KOPT-K1 (cell line): ENCODE measurements around the gene LAYN.

ENCODE experiments used
- H3K27ac ChIP-seq: fragments of 200-600 bp; sonication (generic); 2 replicates; pipeline ENCODE4 v1.5.1; 2016; ENCODE audit warnings: antibody characterized with exemption, mild to moderate bottlenecking, low read depth, low read length; ENCODE audit not compliant: poor library complexity, severe bottlenecking
- H3K36me3 ChIP-seq: fragments of 200-600 bp; sonication (generic); 2 replicates; pipeline ENCODE4 v1.5.1; 2017; ENCODE audit warnings: antibody characterized with exemption, mild to moderate bottlenecking, low read length, moderate library complexity; ENCODE audit not compliant: insufficient read depth
- H3K9me3 ChIP-seq: fragments of 200-600 bp; sonication (generic); 2 replicates; pipeline ENCODE4 v1.5.1; 2017; ENCODE audit warnings: antibody characterized with exemption, low read length, mild to moderate bottlenecking; ENCODE audit not compliant: insufficient read depth, poor library complexity, severe bottlenecking

LAYN gene

DNA sequence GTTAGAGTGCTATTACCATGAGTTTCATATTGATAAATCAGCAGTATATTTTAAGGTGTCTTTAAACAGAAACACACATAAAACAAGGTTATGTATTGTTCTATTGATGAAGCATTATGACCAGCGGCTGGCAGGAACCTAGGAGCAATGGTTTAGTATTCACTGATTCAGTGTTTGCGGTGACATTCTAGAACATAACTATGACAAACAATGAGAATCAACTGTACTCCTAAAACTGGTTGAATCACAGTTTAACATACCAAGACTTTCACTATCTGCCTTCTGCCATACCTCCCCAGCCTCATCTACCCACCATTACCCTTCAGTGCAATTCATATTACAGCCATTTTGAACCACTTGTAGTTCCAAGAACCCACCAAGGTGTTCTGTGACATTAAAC lies 17.2 kb upstream of the LAYN start:
- Histone ChIP-seq H3K27ac (no peak overlapping the region), H3K36me3 (no peaks in the 10 kb centered on the region), H3K9me3 (no peaks in the 10 kb centered on the region)

DNA sequence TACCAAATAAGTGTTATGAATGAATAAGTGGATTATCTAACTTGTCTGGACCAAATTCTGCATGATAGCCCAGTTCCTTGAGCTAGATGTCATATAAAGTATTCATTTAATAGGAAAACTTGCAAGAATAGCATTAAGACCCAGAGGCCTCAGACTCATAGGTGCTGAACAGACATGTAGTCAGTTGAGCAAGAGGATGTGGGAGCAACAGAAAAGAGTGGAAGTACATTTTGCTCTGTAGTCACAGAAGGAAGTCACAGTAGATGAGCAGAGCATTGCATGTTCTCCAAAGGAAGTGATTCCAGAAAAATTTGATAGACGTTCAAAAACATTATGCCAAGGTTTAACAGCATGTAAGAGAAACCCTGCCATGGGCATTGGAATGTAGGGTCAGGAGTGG lies 16.5 kb upstream of the LAYN start:
- H3K27ac ChIP-seq: no peak overlapping the region
- H3K9me3 ChIP-seq: no peaks in the 10 kb centered on the region
- no peaks in the 10 kb centered on the region for H3K36me3 ChIP-seq

DNA sequence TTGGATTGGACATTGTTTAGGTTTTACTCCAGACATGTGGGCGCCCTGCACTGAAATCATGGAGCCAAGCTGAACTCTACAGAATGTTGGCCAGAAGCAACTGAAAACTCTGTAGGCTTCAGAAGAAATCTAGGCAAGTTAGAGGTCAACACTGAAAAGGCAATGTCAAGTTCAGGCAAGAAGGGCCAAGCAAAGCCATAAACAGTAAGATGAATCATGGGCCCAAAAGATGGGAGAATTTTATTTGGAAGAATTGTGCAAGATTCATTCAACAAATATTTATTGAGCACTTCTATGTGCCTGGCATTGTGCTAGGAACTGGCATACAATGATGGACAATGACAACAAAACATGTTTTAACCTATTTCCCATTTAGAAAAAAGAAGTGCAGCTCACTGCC lies 15.1 kb upstream of the LAYN start:
- Histone ChIP-seq H3K27ac (no peak overlapping the region), H3K36me3 (no peaks in the 10 kb centered on the region), H3K9me3 (no peaks in the 10 kb centered on the region)

DNA sequence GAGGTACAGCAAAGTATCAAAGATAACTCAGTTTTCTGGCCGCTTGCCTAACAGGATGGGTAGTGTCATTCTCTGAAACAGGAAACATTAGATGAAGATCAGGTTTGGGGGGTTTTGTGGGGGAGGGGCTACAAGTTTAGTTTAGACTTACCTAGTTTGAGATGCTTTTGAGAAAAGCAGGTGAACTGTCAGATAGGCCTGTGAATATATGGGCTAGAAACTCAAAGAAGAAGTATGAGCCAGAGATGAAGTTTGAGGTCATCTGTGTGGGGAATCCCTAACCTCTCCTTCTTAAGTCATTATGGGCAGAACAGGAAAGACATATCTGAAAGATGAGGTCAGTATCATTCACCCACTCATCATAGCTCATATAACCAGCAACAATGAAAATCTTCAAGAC lies 14.0 kb upstream of the LAYN start:
- H3K9me3 ChIP-seq: no peaks in the 10 kb centered on the region
- no peaks in the 10 kb centered on the region for H3K36me3 ChIP-seq
- H3K27ac ChIP-seq: no peak overlapping the region

DNA sequence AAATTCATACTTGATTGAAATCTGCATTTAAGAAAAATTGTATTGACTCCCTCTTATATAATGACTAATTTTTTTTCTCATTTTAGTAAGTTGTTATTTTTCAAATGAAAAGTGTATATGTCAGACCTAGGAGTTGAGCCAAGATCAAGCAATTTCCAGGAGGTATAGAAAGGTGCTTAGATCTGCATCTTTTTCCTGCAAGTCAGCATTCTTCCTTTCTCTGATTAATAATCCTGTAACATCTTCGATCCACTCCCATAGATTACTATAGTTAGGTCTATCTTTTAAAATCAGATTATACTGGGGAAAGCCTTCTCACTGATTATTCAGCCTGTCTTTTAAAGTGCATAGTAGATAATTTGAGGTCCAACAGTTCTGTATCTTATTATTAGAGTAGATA lies 13.2 kb upstream of the LAYN start:
- H3K27ac ChIP-seq: no peak overlapping the region
- no peaks in the 10 kb centered on the region for H3K9me3 ChIP-seq
- no peaks in the 10 kb centered on the region for H3K36me3 ChIP-seq

DNA sequence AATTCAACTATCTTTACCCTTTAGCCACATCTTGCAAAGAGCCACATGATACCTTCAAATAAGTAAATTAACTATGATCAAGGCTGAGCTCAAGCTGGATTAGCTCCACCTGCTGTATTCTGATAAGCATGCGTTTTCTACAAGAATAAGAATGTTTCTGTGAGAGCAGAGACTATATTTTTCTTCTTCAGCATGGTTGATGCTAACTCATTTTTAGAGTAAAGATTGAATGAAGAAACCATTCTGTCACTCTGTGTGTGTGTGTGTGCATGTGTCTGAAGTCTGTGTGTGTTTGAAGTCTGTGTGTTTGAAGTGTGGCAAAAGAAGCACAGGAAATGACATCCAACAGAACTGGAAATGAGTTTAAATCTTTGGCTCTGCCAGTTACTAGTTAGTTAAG lies 12.0 kb upstream of the LAYN start:
- H3K27ac ChIP-seq: no peak overlapping the region
- no peaks in the 10 kb centered on the region for H3K9me3 ChIP-seq
- H3K36me3 ChIP-seq: no peaks in the 10 kb centered on the region

DNA sequence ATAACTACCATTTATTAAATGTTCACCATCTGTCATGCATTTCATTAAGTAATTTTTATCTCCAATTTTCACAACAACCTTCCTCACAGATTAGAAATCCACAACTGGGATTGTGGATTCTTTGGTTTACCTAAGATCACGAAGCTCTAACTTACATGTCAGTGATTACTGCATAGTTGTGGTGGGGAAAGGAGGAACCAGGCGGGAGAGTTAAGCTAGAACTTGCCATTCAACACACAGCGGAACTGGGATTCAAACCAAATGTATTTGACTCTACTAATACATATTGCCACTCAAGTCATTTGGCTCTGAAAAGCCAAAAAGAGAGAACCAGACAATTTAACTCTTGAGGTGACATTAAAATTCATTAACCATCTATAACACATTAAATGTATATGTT lies 10.4 kb upstream of the LAYN start:
- no peak overlapping the region for H3K27ac ChIP-seq

DNA sequence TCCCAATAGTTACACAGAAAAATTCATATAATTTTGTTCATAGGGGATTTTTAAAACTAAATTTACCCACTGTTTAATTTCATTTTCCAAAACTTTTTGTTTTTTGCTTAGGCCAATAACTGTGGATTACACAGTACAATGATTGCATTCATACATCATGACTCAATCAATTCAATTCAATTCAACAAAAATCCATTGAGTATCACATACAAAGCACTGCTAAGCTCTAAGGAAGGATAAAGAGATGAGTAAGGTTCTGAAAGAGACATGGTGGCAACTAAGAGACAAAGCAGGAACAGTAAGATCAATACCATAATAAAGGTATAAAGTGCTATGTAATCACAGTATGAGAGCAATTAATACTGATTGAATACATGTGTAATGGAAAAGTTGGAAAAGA lies 9.4 kb upstream of the LAYN start:
- no peak overlapping the region for H3K27ac ChIP-seq
- no peaks in the 10 kb centered on the region for H3K9me3 ChIP-seq
- H3K36me3 ChIP-seq: no peaks in the 10 kb centered on the region

More for the DNA sequence above, 10.4 kb upstream of the LAYN start:
- no peaks in the 10 kb centered on the region for H3K9me3 ChIP-seq
- H3K36me3 ChIP-seq: no peaks in the 10 kb centered on the region

DNA sequence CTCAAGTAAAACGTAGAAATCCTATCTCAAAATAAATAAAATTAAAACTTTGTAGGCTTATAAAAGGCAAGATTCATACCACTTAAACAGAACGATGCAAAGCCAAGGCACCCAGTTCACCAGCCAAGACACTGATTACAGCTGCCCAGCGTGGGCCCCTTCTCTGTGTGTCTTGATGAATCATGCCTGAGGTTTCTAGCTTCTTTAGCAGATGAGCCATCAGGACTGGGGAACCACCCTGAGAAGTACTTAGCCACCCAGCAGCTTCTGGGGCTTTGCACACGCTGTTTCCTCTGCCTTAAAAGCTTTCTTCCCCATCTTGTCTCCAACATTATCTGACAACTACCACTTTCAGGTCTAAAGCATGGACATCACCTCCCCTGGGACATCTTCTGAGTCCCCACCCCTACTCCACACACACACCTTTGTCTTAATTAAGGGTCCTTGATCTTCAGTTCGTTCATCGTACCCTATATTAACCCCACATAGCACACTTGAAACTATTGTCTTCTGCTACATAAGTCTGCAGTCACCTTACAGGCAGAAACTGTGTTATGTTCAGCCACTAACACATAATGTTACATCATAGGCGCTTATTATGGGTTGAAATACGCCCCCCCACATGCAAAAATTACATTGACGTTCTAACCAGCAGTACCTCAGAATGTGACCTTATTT lies 8.7 kb upstream of the LAYN start:
- no peak overlapping the region for H3K27ac ChIP-seq
- H3K9me3 ChIP-seq: no peaks in the 10 kb centered on the region
- H3K36me3 ChIP-seq: no peaks in the 10 kb centered on the region

DNA sequence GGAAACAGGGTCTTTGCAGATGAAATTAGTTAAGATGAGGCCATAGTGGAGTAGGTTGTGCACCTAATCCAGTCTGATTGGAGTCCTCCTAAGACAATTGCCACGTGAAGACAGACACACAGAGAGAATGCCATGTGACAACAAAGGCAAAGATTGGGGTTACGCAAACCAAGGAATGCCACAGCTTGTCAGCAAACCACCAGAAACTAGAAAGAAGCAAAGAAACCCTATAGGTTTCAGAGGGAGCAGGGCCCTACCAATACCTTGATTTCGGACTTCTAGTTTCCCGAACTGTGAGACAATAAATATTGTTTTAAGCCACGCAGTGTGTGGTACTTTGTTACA lies 8.2 kb upstream of the LAYN start:
- Histone ChIP-seq H3K36me3 (no peaks in the 10 kb centered on the region), H3K27ac (no peak overlapping the region), H3K9me3 (no peaks in the 10 kb centered on the region)

DNA sequence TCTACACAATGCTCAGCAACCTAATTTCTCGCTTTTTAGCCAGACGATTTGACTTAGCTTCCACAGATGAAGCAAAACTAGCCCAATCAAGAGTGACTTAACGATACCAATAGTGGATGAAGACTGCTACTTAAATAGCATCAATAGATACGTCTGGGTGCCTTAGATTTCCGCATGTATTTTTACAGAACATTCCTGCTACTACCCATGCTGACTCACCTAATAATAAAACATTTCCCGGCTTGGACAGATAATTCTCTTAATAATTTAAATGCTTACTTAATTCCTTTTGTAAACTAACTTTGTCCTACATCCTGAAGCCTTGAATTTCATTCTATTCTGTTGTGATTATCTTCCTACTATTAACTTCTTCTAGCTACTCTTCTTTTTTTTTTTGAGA lies 5.2 kb upstream of the LAYN start:
- no peak overlapping the region for H3K27ac ChIP-seq
- H3K9me3 ChIP-seq: peaks cover 3% of the 10 kb centered on the region
- no peaks in the 10 kb centered on the region for H3K36me3 ChIP-seq

DNA sequence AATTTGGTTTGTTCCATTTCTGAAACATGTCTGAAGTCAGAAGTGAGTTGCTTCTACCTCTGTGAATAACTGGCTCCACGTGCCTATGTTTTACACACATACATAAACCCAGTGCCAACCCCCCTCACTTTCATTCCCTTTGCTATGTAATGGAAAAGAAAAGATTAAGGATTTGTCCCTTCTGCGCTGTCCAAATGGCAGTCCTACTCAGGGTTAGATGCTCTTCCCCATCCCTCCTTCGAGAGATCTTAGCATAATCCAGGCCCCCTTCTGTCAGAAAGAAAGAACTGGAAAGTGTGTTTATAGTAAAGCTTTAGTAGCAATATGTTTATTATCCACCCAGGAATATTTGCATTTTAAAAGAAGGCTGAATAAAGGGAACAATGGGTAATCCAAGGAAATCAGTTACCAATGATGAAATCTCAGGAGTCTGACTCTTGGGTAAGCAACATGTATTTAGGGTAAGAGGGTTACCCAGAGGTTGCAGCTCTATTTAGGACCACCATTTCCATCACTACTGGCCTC lies 3.1 kb upstream of the LAYN start:
- H3K9me3 ChIP-seq: peaks cover 5% of the 10 kb centered on the region
- no peak overlapping the region for H3K27ac ChIP-seq
- H3K36me3 ChIP-seq: no peaks in the 10 kb centered on the region

DNA sequence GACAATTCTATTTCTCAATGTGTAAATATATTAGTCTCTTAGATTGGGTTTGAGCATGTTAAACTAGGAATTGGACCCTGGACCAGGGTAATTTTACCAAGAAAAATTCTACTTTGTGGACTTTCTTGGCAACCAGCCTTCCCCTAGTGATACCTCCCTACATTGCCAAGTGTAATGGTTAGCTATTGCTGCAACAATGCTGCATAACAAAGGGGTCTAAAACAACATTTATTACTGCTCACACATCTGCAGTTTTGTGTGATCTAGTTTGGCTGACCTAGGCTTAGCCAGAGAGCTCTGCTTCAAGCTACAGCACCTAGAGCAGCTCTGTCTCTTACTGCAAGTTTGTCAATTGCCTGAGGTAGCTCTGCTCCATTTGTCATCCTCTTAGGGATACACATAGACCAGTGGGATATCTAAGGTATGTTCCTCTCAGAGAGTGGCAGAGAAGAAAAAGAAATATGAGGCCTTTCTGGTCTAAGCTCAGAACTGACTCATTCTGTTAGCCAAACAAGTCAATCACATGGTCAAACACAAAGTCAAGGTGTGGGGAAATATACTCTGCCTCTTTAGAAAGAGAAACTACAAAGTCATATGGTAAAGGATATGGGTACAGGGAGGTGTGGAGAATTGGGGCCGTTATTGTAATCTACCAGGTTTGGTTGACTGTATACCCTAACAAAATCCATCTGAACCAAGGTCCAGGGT lies 2.0 kb upstream of the LAYN start:
- peaks cover 5% of the 10 kb centered on the region for H3K9me3 ChIP-seq
- H3K36me3 ChIP-seq: no peaks in the 10 kb centered on the region
- H3K27ac ChIP-seq: no peak overlapping the region

DNA sequence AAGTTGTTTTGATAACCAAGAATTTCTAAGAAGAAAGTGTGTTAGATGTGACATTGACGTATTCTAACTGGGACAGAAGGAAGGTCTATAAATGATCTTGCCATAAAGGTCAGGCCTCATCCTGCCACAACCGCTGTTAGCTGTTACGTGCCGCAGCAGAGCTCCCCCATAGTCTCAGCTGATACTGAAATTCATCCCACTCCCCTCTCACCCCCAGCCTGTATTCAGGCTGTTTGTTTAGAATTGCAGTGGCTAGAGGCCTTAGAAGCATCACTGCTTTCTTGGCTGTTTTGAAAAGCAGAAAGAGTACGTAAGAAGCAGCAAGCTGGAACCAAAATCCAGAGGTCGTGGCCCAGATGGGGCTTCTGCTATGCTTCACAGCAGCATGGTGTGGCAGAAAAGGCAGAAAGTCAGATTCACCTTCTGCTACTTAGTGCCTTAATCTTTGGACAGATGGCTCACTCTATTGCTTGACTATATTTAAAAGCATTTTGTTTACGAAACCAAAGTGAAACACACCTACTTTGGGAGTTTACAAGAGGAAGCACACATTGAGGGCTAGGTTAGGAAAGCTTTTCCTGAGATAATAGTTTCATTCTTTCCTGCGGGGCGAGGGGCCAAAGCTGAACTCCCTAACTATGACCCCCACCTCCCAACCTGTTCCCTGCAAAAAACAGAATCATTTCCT lies 950 bp upstream of the LAYN start:
- Histone ChIP-seq H3K9me3 (peaks cover 5% of the 10 kb centered on the region), H3K36me3 (no peaks in the 10 kb centered on the region), H3K27ac (no peak overlapping the region)

DNA sequence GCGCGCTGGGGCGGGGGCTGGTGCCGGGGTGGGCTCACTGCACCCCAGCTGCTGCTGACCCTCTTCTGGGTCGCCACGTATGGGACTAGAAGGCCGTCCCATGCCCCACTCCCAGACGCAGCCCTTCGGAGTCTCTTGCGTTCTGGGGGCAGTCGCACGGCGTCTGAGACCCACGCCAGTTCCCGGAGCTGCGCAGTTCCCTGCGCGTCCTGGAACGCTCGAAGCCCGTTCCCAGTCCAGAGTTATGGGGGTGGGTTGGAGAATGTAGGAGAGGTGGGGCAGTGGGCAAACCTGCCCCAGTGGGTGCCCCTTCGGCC lies 375 bp downstream of the LAYN start:
- Histone ChIP-seq H3K9me3 (peaks cover 5% of the 10 kb centered on the region), H3K27ac (no peak overlapping the region), H3K36me3 (no peaks in the 10 kb centered on the region)
